Duodenal mucosa (tissue), 2 donors: Measurements from ENCODE around the gene DOK3.

Source experiments
- H3K27ac ChIP-seq: one replicate; pipeline ENCODE4 v1.7.0; 2013; ENCODE audit warnings: low read depth, low read length
- H3K27me3 ChIP-seq, 2 donors: one replicate each; pipeline ENCODE4 v1.7.0; 2013; ENCODE audit warnings: low read length in 2 of 2, control low read depth in 1 of 2; ENCODE audit not compliant: insufficient read depth in 2 of 2, control insufficient read depth in 1 of 2
- H3K36me3 ChIP-seq, 2 donors: one replicate each; pipeline ENCODE4 v1.7.0; 2013; ENCODE audit warnings: low read length in 2 of 2, control low read depth in 1 of 2; ENCODE audit not compliant: insufficient read depth in 2 of 2, control insufficient read depth in 1 of 2
- H3K4me1 ChIP-seq, 2 donors: one replicate each; pipeline ENCODE4 v1.7.0; 2013; ENCODE audit warnings: low read length in 2 of 2, control low read depth in 1 of 2; ENCODE audit not compliant: insufficient read depth in 2 of 2, control insufficient read depth in 1 of 2
- H3K4me3 ChIP-seq, 2 donors: one replicate each; pipeline ENCODE4 v1.7.0; 2013; ENCODE audit warnings: low read length in 2 of 2, low read depth in 1 of 2
- H3K9ac ChIP-seq, 2 donors: one replicate each; pipeline ENCODE4 v1.7.0; 2013; ENCODE audit warnings: low read length in 2 of 2, low read depth in 1 of 2
- H3K9me3 ChIP-seq, 2 donors: one replicate each; pipeline ENCODE4 v1.7.0; 2013; ENCODE audit warnings: low read length in 2 of 2, control low read depth in 1 of 2; ENCODE audit not compliant: control insufficient read depth in 1 of 2

Gene DOK3

GRCh38 chr5:177457852-177458681, 51.6 kb downstream of the DOK3 start:
- Histone ChIP-seq H3K4me3 (no peak overlapping the region), H3K4me1 (peaks cover 3 to 18% of the 10 kb centered on the region in 2 donors), H3K9ac (no peak overlapping the region), H3K27me3 (no peaks in the 10 kb centered on the region), H3K36me3 (no peaks in the 10 kb centered on the region), H3K9me3 (no peaks in the 10 kb centered on the region), H3K27ac (no peak overlapping the region)

- H3K4me3 ChIP-seq = no peak overlapping the region
- no peaks in the 10 kb centered on the region for H3K36me3 ChIP-seq
- H3K27me3 ChIP-seq = no peaks in the 10 kb centered on the region
- peaks cover 11 to 26% of the 10 kb centered on the region in 2 donors for H3K4me1 ChIP-seq
- H3K9ac ChIP-seq = no peak overlapping the region
- no peak overlapping the region for H3K27ac ChIP-seq
- no peaks in the 10 kb centered on the region for H3K9me3 ChIP-seq
These were observed 52.4 kb downstream of the DOK3 start for GRCh38 chr5:177456976-177457851.

GRCh38 chr5:177456591-177456964, 53.0 kb downstream of the DOK3 start:
- no peaks in the 10 kb centered on the region for H3K27me3 ChIP-seq
- H3K27ac ChIP-seq = no peak overlapping the region
- peaks cover 11 to 26% of the 10 kb centered on the region in 2 donors for H3K4me1 ChIP-seq
- no peaks in the 10 kb centered on the region for H3K36me3 ChIP-seq
- no peaks in the 10 kb centered on the region for H3K9me3 ChIP-seq
- H3K9ac ChIP-seq = no peak overlapping the region
- no peak overlapping the region for H3K4me3 ChIP-seq

GRCh38 chr5:177455661-177456590, 53.7 kb downstream of the DOK3 start:
- Histone ChIP-seq H3K36me3 (no peaks in the 10 kb centered on the region), H3K9me3 (no peaks in the 10 kb centered on the region), H3K4me1 (peaks cover 11 to 26% of the 10 kb centered on the region in 2 donors), H3K9ac (peak overlapping the region; percentile 63 to 86), H3K4me3 (peak overlapping the region; percentile 74 to 79), H3K27me3 (no peaks in the 10 kb centered on the region), H3K27ac (peak overlapping the region; percentile 70)

- H3K9ac ChIP-seq = peak overlapping the region; percentile 63 to 86
- H3K27ac ChIP-seq = peak overlapping the region; percentile 70
- H3K27me3 ChIP-seq = no peaks in the 10 kb centered on the region
- H3K36me3 ChIP-seq = no peaks in the 10 kb centered on the region
- peak overlapping the region; percentile 74 to 79 for H3K4me3 ChIP-seq
- H3K4me1 ChIP-seq = peaks cover 11 to 26% of the 10 kb centered on the region in 2 donors
- H3K9me3 ChIP-seq = no peaks in the 10 kb centered on the region
These were observed 54.5 kb downstream of the DOK3 start for GRCh38 chr5:177455036-177455660.

GRCh38 chr5:177454397-177455035, 55.1 kb downstream of the DOK3 start:
- H3K36me3 ChIP-seq = no peaks in the 10 kb centered on the region
- peak overlapping the region; percentile 70 for H3K27ac ChIP-seq
- peak overlapping the region; percentile 46 to 86 for H3K9ac ChIP-seq
- H3K4me1 ChIP-seq = peaks cover 11 to 26% of the 10 kb centered on the region in 2 donors
- peak overlapping the region; percentile 74 to 79 for H3K4me3 ChIP-seq
- H3K9me3 ChIP-seq = no peaks in the 10 kb centered on the region
- H3K27me3 ChIP-seq = peaks cover 0 to 2% of the 10 kb centered on the region in 2 donors

- Histone ChIP-seq H3K27ac (no peak overlapping the region), H3K27me3 (peaks cover 0 to 3% of the 10 kb centered on the region in 2 donors), H3K36me3 (no peaks in the 10 kb centered on the region), H3K4me3 (peak overlapping the region; percentile 58 to 74), H3K9ac (peak overlapping the region; percentile 46 to 63), H3K9me3 (no peaks in the 10 kb centered on the region), H3K4me1 (peaks cover 11 to 26% of the 10 kb centered on the region in 2 donors)
These were observed 55.7 kb downstream of the DOK3 start for GRCh38 chr5:177453852-177454396.

- H3K9ac ChIP-seq = peak overlapping the region in 1 of 2 donors; percentile 6
- peaks cover 0 to 7% of the 10 kb centered on the region in 2 donors for H3K27me3 ChIP-seq
- H3K27ac ChIP-seq = no peak overlapping the region
- no peaks in the 10 kb centered on the region for H3K36me3 ChIP-seq
- H3K4me1 ChIP-seq = peaks cover 15 to 28% of the 10 kb centered on the region in 2 donors
- H3K9me3 ChIP-seq = no peaks in the 10 kb centered on the region
- H3K4me3 ChIP-seq = no peak overlapping the region
These were observed 56.7 kb downstream of the DOK3 start for GRCh38 chr5:177452688-177453638.
